Upper lobe of left lung (tissue), 4 donors: ENCODE results near the gene PLTP.

Experiments
- EP300 ChIP-seq, 4 donors: sonication (generic); formaldehyde crosslinking; IDR thresholded peaks; one replicate each; pipeline ENCODE4 v1.5.1; 2017; ENCODE audit warnings: antibody characterized with exemption in 4 of 4, control low read depth in 2 of 4
- POLR2A ChIP-seq, 4 donors: fragments of 450-650 bp; IDR thresholded peaks; one replicate each; pipeline ENCODE4 v1.5.1; 2016 to 2017; ENCODE audit warnings: antibody characterized with exemption in 4 of 4, mild to moderate bottlenecking in 2 of 4
- TF ChIP-seq, protein P1 (sequence below), 6 experiments: fragments of 450-650 bp in 4 of 6; fragments of 200-600 bp in 2 of 6; sonication (generic) in 2 of 6; IDR thresholded peaks; one replicate each; pipeline ENCODE4 v1.5.1; 2016 to 2019; ENCODE audit warnings: antibody characterized with exemption in 6 of 6

- TF ChIP-seq, protein P1, sequence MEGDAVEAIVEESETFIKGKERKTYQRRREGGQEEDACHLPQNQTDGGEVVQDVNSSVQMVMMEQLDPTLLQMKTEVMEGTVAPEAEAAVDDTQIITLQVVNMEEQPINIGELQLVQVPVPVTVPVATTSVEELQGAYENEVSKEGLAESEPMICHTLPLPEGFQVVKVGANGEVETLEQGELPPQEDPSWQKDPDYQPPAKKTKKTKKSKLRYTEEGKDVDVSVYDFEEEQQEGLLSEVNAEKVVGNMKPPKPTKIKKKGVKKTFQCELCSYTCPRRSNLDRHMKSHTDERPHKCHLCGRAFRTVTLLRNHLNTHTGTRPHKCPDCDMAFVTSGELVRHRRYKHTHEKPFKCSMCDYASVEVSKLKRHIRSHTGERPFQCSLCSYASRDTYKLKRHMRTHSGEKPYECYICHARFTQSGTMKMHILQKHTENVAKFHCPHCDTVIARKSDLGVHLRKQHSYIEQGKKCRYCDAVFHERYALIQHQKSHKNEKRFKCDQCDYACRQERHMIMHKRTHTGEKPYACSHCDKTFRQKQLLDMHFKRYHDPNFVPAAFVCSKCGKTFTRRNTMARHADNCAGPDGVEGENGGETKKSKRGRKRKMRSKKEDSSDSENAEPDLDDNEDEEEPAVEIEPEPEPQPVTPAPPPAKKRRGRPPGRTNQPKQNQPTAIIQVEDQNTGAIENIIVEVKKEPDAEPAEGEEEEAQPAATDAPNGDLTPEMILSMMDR (IDR thresholded peaks at IDR 0.05), result no peak
- TF ChIP-seq POLR2A (IDR thresholded peaks at IDR 0.05) (no peak), EP300 (IDR thresholded peaks at IDR 0.05) (no peak)
These were observed 32.4 kb upstream of the PLTP start for GRCh38 chr20:45944151-45944964.
